GM12878 (cell line): ENCODE measurements around the gene CXCR1. TPM values are rescaled to one million over a fixed set of nuclear protein-coding genes. Genes with fewer than 3 reads are reported as not detected.

Experiments used
- ATAC-seq: fragments of 200-7000 bp; cut with Tn5 transposase; 3 replicates; pipeline ENCODE4 v1.9.1; 2020; ENCODE audit warnings: mild to moderate bottlenecking, moderate library complexity
- BruUV-seq: library from RNA; stranded (reverse); fragments of 400-500 nt; replicated peaks from 2 replicates; lab custom pipeline; 2021; lab: Mats Ljungman, UMichigan
- CTCF ChIA-PET: fragments of 300-600 bp; sonication (Branson Sonifier 250); formaldehyde crosslinking; extraction: SDS; loops from one replicate; lab custom pipeline; 2021; ENCODE audit warnings: inconsistent platforms; lab: Yijun Ruan, JAX
- POLR2A ChIA-PET: fragments of 350-600 bp; formaldehyde crosslinking; extraction: SDS; loops from one replicate; lab custom pipeline; 2021; ENCODE audit warnings: inconsistent platforms; lab: Charles Lee
- RAD21 ChIA-PET: fragments of 300-600 bp; sonication (Branson Sonifier 250); formaldehyde crosslinking; loops from one replicate; lab custom pipeline; 2023; ENCODE audit warnings: antibody characterized with exemption; ENCODE audit not compliant: unreplicated experiment; lab: Charles Lee
- SMC1A ChIA-PET: fragments of 300-600 bp; sonication (Branson Sonifier 250); formaldehyde crosslinking; loops from one replicate; lab custom pipeline; 2023; ENCODE audit not compliant: unreplicated experiment, uncharacterized antibody; lab: Charles Lee
- DNase-seq: peaks from one replicate; pipeline ENCODE4 v3.0.0-alpha.2; 2011; ENCODE audit warnings: low read depth, low spot score
- FAIRE-seq: peaks from 3 replicates; lab custom pipeline; 2011; peaks lifted over from hg19 to GRCh38; lab: Jason Lieb, UNC
- H2AFZ ChIP-seq: 2 replicates; pipeline ENCODE4 v1.6.0; 2011; ENCODE audit warnings: low read depth, low read length, control low read depth; ENCODE audit not compliant: control insufficient read depth
- H3K27ac ChIP-seq: 2 replicates; pipeline ENCODE4 v1.5.1; 2011; ENCODE audit warnings: control low read depth; ENCODE audit not compliant: control insufficient read depth, insufficient read depth
- H3K27me3 ChIP-seq, 2 experiments: replicated peaks in 1 of 2; 2 replicates each; pipeline versions ENCODE4 v1.6.0 to v1.6.1; 2011; ENCODE audit warnings: low read length in 1 of 2; ENCODE audit not compliant: control insufficient read depth in 2 of 2, insufficient read depth in 2 of 2
- H3K36me3 ChIP-seq, 2 experiments: 2 replicates each; pipeline ENCODE4 v1.5.1; 2011; ENCODE audit warnings: low read length in 1 of 2; ENCODE audit not compliant: control insufficient read depth in 2 of 2, insufficient read depth in 2 of 2
- H3K4me1 ChIP-seq: 2 replicates; pipeline ENCODE4 v1.6.1; 2011; ENCODE audit warnings: mild to moderate bottlenecking, low read length, moderate library complexity, mixed read lengths; ENCODE audit not compliant: control insufficient read depth, insufficient read depth
- H3K4me2 ChIP-seq: 2 replicates; pipeline ENCODE4 v1.6.0; 2011; ENCODE audit warnings: control low read depth; ENCODE audit not compliant: control insufficient read depth, insufficient read depth
- H3K4me3 ChIP-seq: fragments of 200-600 bp; sonication (generic); 2 replicates; pipeline ENCODE4 v1.5.1; 2016
- H3K79me2 ChIP-seq: 2 replicates; pipeline ENCODE4 v1.6.0; 2011; ENCODE audit warnings: low read length; ENCODE audit not compliant: control insufficient read depth, insufficient read depth
- H3K9ac ChIP-seq: 2 replicates; pipeline ENCODE4 v1.8.0; 2011; ENCODE audit warnings: low read length, control low read depth, mixed read lengths; ENCODE audit not compliant: control insufficient read depth, insufficient read depth
- H3K9me3 ChIP-seq: replicated peaks from 3 replicates; pipeline ENCODE4 v1.5.1; 2011; ENCODE audit warnings: mild to moderate bottlenecking, low read length; ENCODE audit not compliant: control insufficient read depth, insufficient read depth
- H4K20me1 ChIP-seq: 2 replicates; pipeline ENCODE4 v1.6.0; 2011; ENCODE audit not compliant: control insufficient read depth, insufficient read depth
- CBFB ChIP-seq: IDR thresholded peaks from 2 replicates; pipeline ENCODE4 v1.6.1; 2016; ENCODE audit warnings: antibody characterized with exemption, low read depth
- HDAC6 ChIP-seq: fragments of 200-600 bp; sonication (generic); IDR thresholded peaks from one replicate; pipeline ENCODE4 v1.8.0; 2017; ENCODE audit warnings: antibody characterized with exemption; ENCODE audit not compliant: unreplicated experiment
- IRF3 ChIP-seq: fragments of 450-650 bp; IDR thresholded peaks from 2 replicates; pipeline ENCODE4 v1.6.1; 2014; ENCODE audit warnings: mild to moderate bottlenecking
- JUNB ChIP-seq: IDR thresholded peaks from 2 replicates; pipeline ENCODE4 v1.6.1; 2016; ENCODE audit warnings: antibody characterized with exemption, mild to moderate bottlenecking
- NBN ChIP-seq: fragments of 450-650 bp; IDR thresholded peaks from 2 replicates; pipeline ENCODE4 v1.6.1; 2016
- NFYA ChIP-seq: IDR thresholded peaks from 2 replicates; pipeline ENCODE4 v1.6.1; 2011; ENCODE audit warnings: low read depth, mild to moderate bottlenecking, low read length, improper control_type of control experiment, borderline replicate concordance
- PAX5 ChIP-seq: IDR thresholded peaks from 2 replicates; pipeline ENCODE4 v1.6.1; 2011; ENCODE audit warnings: low read depth, low read length, borderline replicate concordance
- RBBP5 ChIP-seq: fragments of 200-600 bp; sonication (generic); conservative IDR thresholded peaks from 2 replicates; pipeline ENCODE4 v1.6.1; 2016
- RCOR1 ChIP-seq: conservative IDR thresholded peaks from 2 replicates; pipeline ENCODE4 v1.6.1; 2012; ENCODE audit warnings: low read depth, low read length, improper control_type of control experiment
- SUZ12 ChIP-seq: fragments of 200-600 bp; sonication (generic); IDR thresholded peaks from one replicate; pipeline ENCODE4 v1.6.1; 2018; ENCODE audit warnings: antibody characterized with exemption, mild to moderate bottlenecking; ENCODE audit not compliant: unreplicated experiment
- TBL1XR1 ChIP-seq: IDR thresholded peaks from 2 replicates; pipeline ENCODE4 v1.6.1; 2012; ENCODE audit warnings: low read depth, low read length, improper control_type of control experiment
- ZNF24 ChIP-seq: fragments of 450-650 bp; IDR thresholded peaks from 2 replicates; pipeline ENCODE4 v1.6.1; 2017; ENCODE audit warnings: antibody characterized with exemption, mild to moderate bottlenecking
- ZNF274 ChIP-seq: IDR thresholded peaks from one replicate; pipeline ENCODE4 v1.8.0; 2011; ENCODE audit not compliant: insufficient read length, insufficient read depth
- ZNF622 ChIP-seq: fragments of 450-650 bp; IDR thresholded peaks from 2 replicates; pipeline ENCODE4 v1.6.1; 2017; ENCODE audit warnings: mild to moderate bottlenecking, inconsistent platforms
- WGBS: methylation state at CpG from one replicate; pipeline ENCODE4 v1.1.6; 2016; ENCODE audit warnings: low lambda C conversion rate; ENCODE audit not compliant: insufficient replicate concordance, insufficient coverage; ENCODE audit errors: missing lambda C conversion rate; 5-methylcytosine and 5-hydroxymethylcytosine counted together
- in situ Hi-C: fragments of 300-500 bp; cut with MboI; formaldehyde crosslinking; loops from 9 replicates; pipeline ENCODE4 v1.14.3; 2018; ENCODE audit warnings: mixed read lengths
- intact Hi-C: fragments of 100-400 bp; cut with micrococcal nuclease; formaldehyde crosslinking; loops from one replicate; pipeline ENCODE4 v1.14.2; 2022; ENCODE audit not compliant: unreplicated experiment
- polyA plus RNA-seq, 11 experiments: library from polyadenylated mRNA; depleted of rRNA in 4 of 11; unstranded in 6 of 11; stranded (reverse) in 5 of 11; fragments of >200 nt; fragmentation: Nextera tagmentation in 4 of 11; fragmentation: Illumina TruSeq in 1 of 11; extraction: Ambion mirVana in 4 of 11; extraction: Trizol in 1 of 11; gene quantifications; 1 replicate in 1 of 11; 2 replicates in 10 of 11; pipeline versions ENCODE4 v1.2.1 to v1.2.3, GENCODE V29; 2011 to 2016; ENCODE audit warnings: inconsistent platforms in 2 of 11, missing spikeins in 2 of 11, low read depth in 1 of 11
- total RNA-seq, 4 experiments: library from RNA; depleted of rRNA in 3 of 4; stranded (reverse); fragments of >200 nt in 3 of 4; fragmentation: Illumina TruSeq in 1 of 4; extraction: Trizol in 1 of 4; gene quantifications; 2 replicates each; pipeline versions ENCODE4 v1.2.1 to v1.2.3, GENCODE V29; 2013 to 2021

Gene CXCR1
- total and polyA plus RNA-seq, 10 of the 15 experiments (the other 5 are each of a cell fraction or from before 2014, with no cell fraction given), result not detected

- TF ChIP-seq TBL1XR1 (no peak), ZNF622 (no peak), HDAC6 (no peak), NFYA (no peak)
- H3K4me3 ChIP-seq, result no peak overlapping the region
- no peak for ATAC-seq
- ChIA-PET CTCF (interaction anchor here (0.8 to 1.6 kb wide), 4 partner anchors 9 to 175 kb away, joined by 3 to 4 read pairs (median 4); partner anchors contain the start of genes AAMP and PNKD), POLR2A (no interaction called here), SMC1A (interaction anchor here (1.2 kb wide), 1 partner anchor 77 kb away, joined by 3 read pairs; no protein-coding TSS in a partner anchor), RAD21 (no interaction called here)
- H3K9ac ChIP-seq, result no peak overlapping the region
- no peak for FAIRE-seq
- in situ Hi-C loops, result no loop called here
- intact Hi-C loops, result loop anchor here (10.0 kb wide), 1 partner anchor 174 kb away; the partner anchor contains the start of gene CATIP
- H2AFZ ChIP-seq, result no peak overlapping the region
- H3K27me3 ChIP-seq, result peaks cover 0 to 1% of the 10 kb centered on the region in 2 experiments; a peak in 3 of 4 replicates
- WGBS, result 21% methylated on average over 9 of the region's 9 CpGs
- no peaks in the 10 kb centered on the region for H3K36me3 ChIP-seq
- H3K27ac ChIP-seq, result no peak overlapping the region
- BruUV-seq, result no TSS peak
- H3K4me1 ChIP-seq, result no peaks in the 10 kb centered on the region
- H4K20me1 ChIP-seq, result no peaks in the 10 kb centered on the region
- no peak for DNase-seq
- no peaks in the 10 kb centered on the region for H3K79me2 ChIP-seq
- no peaks in the 10 kb centered on the region; the same call in 2 of the 3 replicates for H3K9me3 ChIP-seq
- H3K4me2 ChIP-seq, result no peak overlapping the region
Measured at GRCh38 chr2:218180467-218181114, 13.8 kb upstream of the CXCR1 start.

DNA sequence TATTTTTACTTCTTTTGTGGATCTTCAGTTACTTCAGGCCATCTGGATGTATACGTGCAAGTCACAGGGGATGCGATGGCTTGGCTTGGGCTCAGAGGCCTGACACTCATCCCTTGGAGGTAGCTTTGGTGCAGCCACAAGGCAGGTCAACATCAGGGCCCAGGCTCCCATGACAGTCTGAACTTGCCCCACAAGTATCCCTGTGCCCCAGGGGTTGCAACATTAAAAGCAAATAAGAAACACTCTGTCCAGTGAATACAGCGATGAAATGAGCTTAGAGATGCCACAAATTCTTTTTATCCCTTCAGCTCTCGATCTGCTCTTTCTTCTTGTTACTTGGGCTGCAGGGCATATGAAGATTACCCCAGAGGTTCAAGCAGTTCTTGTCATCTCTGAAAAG lies 13.0 kb upstream of the CXCR1 start:
- no peak for TF ChIP-seq JUNB
- TF ChIP-seq IRF3, result no peak
- no peak for TF ChIP-seq CBFB
- no peak for TF ChIP-seq ZNF24
- no peak for TF ChIP-seq RCOR1
- no peak for TF ChIP-seq PAX5
- no peak for TF ChIP-seq NBN
- no peak for TF ChIP-seq ZNF274
- TF ChIP-seq RBBP5, result no peak
- TF ChIP-seq SUZ12, result no peak
- in situ Hi-C loops (no loop called here), intact Hi-C loops (loop anchor here (10.0 kb wide), 1 partner anchor 175 kb away; the partner anchor contains the start of gene CATIP)
- ChIA-PET SMC1A (interaction anchor here (1.2 kb wide), 1 partner anchor 78 kb away, joined by 3 read pairs; no protein-coding TSS in a partner anchor), POLR2A (no interaction called here), RAD21 (no interaction called here), CTCF (no interaction called here)
- Histone ChIP-seq H3K4me2 (no peak overlapping the region), H3K79me2 (no peaks in the 10 kb centered on the region), H3K36me3 (no peaks in the 10 kb centered on the region), H3K4me1 (no peaks in the 10 kb centered on the region), H3K9ac (no peak overlapping the region), H3K27me3 (peaks cover 0 to 1% of the 10 kb centered on the region in 2 experiments; a peak in 3 of 4 replicates), H3K27ac (no peak overlapping the region), H4K20me1 (no peaks in the 10 kb centered on the region), H3K9me3 (no peaks in the 10 kb centered on the region; the same call in 2 of the 3 replicates), H2AFZ (no peak overlapping the region), H3K4me3 (no peak overlapping the region)
- no peak for FAIRE-seq
- WGBS, result 80% methylated on average over 4 of the region's 4 CpGs
- no peak for DNase-seq
- BruUV-seq, result no TSS peak
- ATAC-seq, result no peak
